OCI-LY1 (cell line): Measurements from ENCODE around the gene BCL2L11.

Source experiments
- EZH2 ChIP-seq: fragments of 200-600 bp; sonication (generic), shearing (Covaris generic); IDR thresholded peaks from 2 replicates; pipeline ENCODE4 v1.8.0; 2017; ENCODE audit warnings: borderline replicate concordance, mixed run types, mild to moderate bottlenecking, antibody characterized with exemption, low read length, moderate library complexity, mixed read lengths
- TF ChIP-seq, protein P1 (sequence below): fragments of 200-600 bp; sonication (generic), shearing (Covaris generic); IDR thresholded peaks from 2 replicates; pipeline ENCODE4 v1.5.1; 2017; ENCODE audit warnings: mild to moderate bottlenecking, antibody characterized with exemption, low read length, moderate library complexity, mixed read lengths

DNA sequence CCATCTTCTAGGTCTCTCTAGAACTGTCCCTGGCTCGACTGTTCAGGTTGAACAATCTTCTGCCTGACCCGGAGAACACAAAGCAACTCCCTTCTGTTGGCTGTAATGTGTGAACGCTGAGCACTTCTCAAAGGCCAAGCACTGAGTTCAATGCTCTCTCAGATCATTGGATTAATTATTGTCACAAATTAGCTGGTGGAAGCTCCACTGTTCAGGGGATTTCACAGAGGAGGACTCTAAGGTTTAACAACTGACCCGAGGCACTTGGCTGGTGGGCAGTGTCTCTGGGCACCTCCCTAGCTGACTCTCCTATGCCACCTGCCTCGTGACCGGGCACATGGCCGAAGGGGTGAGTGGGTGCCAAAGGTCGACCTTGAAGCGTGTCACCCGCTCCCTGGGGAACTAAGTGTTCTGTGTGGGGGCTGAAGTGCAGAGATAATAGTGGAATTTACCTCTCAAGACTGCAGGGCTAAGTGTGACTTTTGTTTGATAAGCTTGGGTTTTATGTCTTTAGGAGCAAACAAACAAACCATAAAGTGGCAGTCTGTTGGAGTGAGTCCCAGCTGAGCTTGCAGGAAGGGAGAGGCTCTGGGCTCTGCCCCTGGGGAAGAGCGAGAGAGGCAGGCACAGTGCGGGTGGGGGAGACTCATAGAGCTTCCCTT lies 64.8 kb downstream of the BCL2L11 start:
- TF ChIP-seq, protein P1, sequence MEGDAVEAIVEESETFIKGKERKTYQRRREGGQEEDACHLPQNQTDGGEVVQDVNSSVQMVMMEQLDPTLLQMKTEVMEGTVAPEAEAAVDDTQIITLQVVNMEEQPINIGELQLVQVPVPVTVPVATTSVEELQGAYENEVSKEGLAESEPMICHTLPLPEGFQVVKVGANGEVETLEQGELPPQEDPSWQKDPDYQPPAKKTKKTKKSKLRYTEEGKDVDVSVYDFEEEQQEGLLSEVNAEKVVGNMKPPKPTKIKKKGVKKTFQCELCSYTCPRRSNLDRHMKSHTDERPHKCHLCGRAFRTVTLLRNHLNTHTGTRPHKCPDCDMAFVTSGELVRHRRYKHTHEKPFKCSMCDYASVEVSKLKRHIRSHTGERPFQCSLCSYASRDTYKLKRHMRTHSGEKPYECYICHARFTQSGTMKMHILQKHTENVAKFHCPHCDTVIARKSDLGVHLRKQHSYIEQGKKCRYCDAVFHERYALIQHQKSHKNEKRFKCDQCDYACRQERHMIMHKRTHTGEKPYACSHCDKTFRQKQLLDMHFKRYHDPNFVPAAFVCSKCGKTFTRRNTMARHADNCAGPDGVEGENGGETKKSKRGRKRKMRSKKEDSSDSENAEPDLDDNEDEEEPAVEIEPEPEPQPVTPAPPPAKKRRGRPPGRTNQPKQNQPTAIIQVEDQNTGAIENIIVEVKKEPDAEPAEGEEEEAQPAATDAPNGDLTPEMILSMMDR, result no peak
- TF ChIP-seq EZH2, result no peak
